MCF 10A (cell line): ENCODE results near the gene NPNT. TPM values are rescaled to one million over a fixed set of nuclear protein-coding genes. Genes with fewer than 3 reads are reported as not detected.

Experiments used
- BruUV-seq: library from RNA; stranded (reverse); fragments of 400-500 nt; replicated peaks from 2 replicates; lab custom pipeline; 2021; lab: Mats Ljungman, UMichigan
- CTCF ChIA-PET: fragments of 300-600 bp; sonication (Branson Sonifier 250); formaldehyde crosslinking; extraction: SDS; loops from one replicate; lab custom pipeline; 2021; ENCODE audit warnings: antibody characterized with exemption, inconsistent platforms; lab: Yijun Ruan, JAX
- POLR2A ChIA-PET: fragments of 300-600, 350-650 bp; sonication (Branson Sonifier 250); formaldehyde crosslinking; extraction: SDS; loops from one replicate; lab custom pipeline; 2020; ENCODE audit warnings: antibody characterized with exemption, inconsistent platforms; lab: Yijun Ruan, JAX
- DNase-seq: peaks from one replicate; pipeline ENCODE4 v3.0.0-alpha.2; 2018; ENCODE audit not compliant: unreplicated experiment
- H3K27ac Mint-ChIP-seq: one replicate; pipeline ENCODE4 v1.8.0; 2022; ENCODE audit warnings: mild to moderate bottlenecking, low read depth, mixed read lengths; ENCODE audit not compliant: unreplicated experiment
- H3K27me3 Mint-ChIP-seq: one replicate; pipeline ENCODE4 v1.8.0; 2022; ENCODE audit warnings: mixed read lengths; ENCODE audit not compliant: insufficient read depth, unreplicated experiment
- H3K36me3 Mint-ChIP-seq: one replicate; pipeline ENCODE4 v1.8.0; 2022; ENCODE audit warnings: mild to moderate bottlenecking, moderate library complexity, mixed read lengths; ENCODE audit not compliant: insufficient read depth, unreplicated experiment
- H3K4me1 Mint-ChIP-seq: one replicate; pipeline ENCODE4 v1.8.0; 2022; ENCODE audit warnings: mixed read lengths; ENCODE audit not compliant: insufficient read depth, unreplicated experiment
- H3K4me3 Mint-ChIP-seq: one replicate; pipeline ENCODE4 v1.8.0; 2022; ENCODE audit warnings: mild to moderate bottlenecking, moderate library complexity, mixed read lengths; ENCODE audit not compliant: unreplicated experiment
- H3K9me3 Mint-ChIP-seq: one replicate; pipeline ENCODE4 v1.8.0; 2022; ENCODE audit warnings: mixed read lengths; ENCODE audit not compliant: unreplicated experiment
- CTCF ChIP-seq: fragments of 200-600 bp; IDR thresholded peaks from one replicate; pipeline ENCODE4 v1.8.0; 2022; ENCODE audit warnings: antibody characterized with exemption, mild to moderate bottlenecking; ENCODE audit not compliant: unreplicated experiment
- intact Hi-C: fragments of 100-400 bp; cut with micrococcal nuclease; formaldehyde crosslinking; loops from 2 replicates; pipeline ENCODE4 v1.14.1; 2022
- total RNA-seq: library from RNA; stranded (reverse); gene quantifications from 2 replicates; pipeline ENCODE4 v1.2.3, GENCODE V29; 2022

Gene NPNT
- total RNA-seq, 1 experiment from 2014 or later: 0.09 TPM

GRCh38 chr4:105972946-105973621, 77.8 kb downstream of the NPNT start:
- Mint-ChIP-seq H3K9me3 (peaks cover 5% of the 10 kb centered on the region), H3K36me3 (no peaks in the 10 kb centered on the region), H3K4me3 (no peak overlapping the region), H3K27ac (no peak overlapping the region), H3K4me1 (no peaks in the 10 kb centered on the region), H3K27me3 (no peaks in the 10 kb centered on the region)
- BruUV-seq: no TSS peak
- CTCF ChIA-PET: no interaction called here
- POLR2A ChIA-PET: no interaction called here
- intact Hi-C loops: no loop called here
- DNase-seq: no peak
- no peak for TF ChIP-seq CTCF

- ChIA-PET POLR2A (interaction anchor here (0.7 to 1.5 kb wide), 2 partner anchors 11 to 14 kb away, joined by 3 to 5 read pairs; no protein-coding TSS in a partner anchor), CTCF (no interaction called here)
- no peak for TF ChIP-seq CTCF
- DNase-seq: no peak
- Mint-ChIP-seq H3K4me1 (no peaks in the 10 kb centered on the region), H3K9me3 (peaks cover 12% of the 10 kb centered on the region), H3K27ac (no peak overlapping the region), H3K36me3 (no peaks in the 10 kb centered on the region), H3K4me3 (no peak overlapping the region), H3K27me3 (no peaks in the 10 kb centered on the region)
- no TSS peak for BruUV-seq
- intact Hi-C loops: no loop called here
Measured at GRCh38 chr4:105976915-105977314, 81.6 kb downstream of the NPNT start.

GRCh38 chr4:105978684-105979296, 83.5 kb downstream of the NPNT start:
- Mint-ChIP-seq H3K36me3 (no peaks in the 10 kb centered on the region), H3K4me3 (no peak overlapping the region), H3K4me1 (no peaks in the 10 kb centered on the region), H3K27ac (no peak overlapping the region), H3K27me3 (no peaks in the 10 kb centered on the region), H3K9me3 (peaks cover 17% of the 10 kb centered on the region)
- POLR2A ChIA-PET: interaction anchor here (1.7 kb wide), 1 partner anchor 13 kb away, joined by 8 read pairs; no protein-coding TSS in a partner anchor
- CTCF ChIA-PET: interaction anchor here (0.6 kb wide), 2 partner anchors 10 to 779 kb away, joined by 3 to 4 read pairs; no protein-coding TSS in a partner anchor
- intact Hi-C loops: no loop called here
- DNase-seq: peak; percentile 70
- no peak for TF ChIP-seq CTCF
- BruUV-seq: no TSS peak

- no peak overlapping the region for H3K27ac Mint-ChIP-seq
- H3K27me3 Mint-ChIP-seq: no peaks in the 10 kb centered on the region
- DNase-seq: no peak
- H3K36me3 Mint-ChIP-seq: no peaks in the 10 kb centered on the region
- peaks cover 19% of the 10 kb centered on the region for H3K9me3 Mint-ChIP-seq
- CTCF ChIA-PET: interaction anchor here (0.6 kb wide), 1 partner anchor 779 kb away, joined by 3 read pairs; no protein-coding TSS in a partner anchor
- intact Hi-C loops: no loop called here
- BruUV-seq: no TSS peak
- TF ChIP-seq CTCF: no peak
- H3K4me1 Mint-ChIP-seq: no peaks in the 10 kb centered on the region
- POLR2A ChIA-PET: interaction anchor here (1.7 kb wide), 1 partner anchor 12 kb away, joined by 8 read pairs; no protein-coding TSS in a partner anchor
- H3K4me3 Mint-ChIP-seq: no peak overlapping the region
Measured at GRCh38 chr4:105979506-105979905, 84.2 kb downstream of the NPNT start.
